ENCODE measurements around the gene CUL2. TPM values are rescaled to one million over a fixed set of nuclear protein-coding genes. Genes with fewer than 3 reads are reported as not detected.

CUL2 gene
- polyA plus RNA-seq, 1 donor, result 34.6 TPM

DNA sequence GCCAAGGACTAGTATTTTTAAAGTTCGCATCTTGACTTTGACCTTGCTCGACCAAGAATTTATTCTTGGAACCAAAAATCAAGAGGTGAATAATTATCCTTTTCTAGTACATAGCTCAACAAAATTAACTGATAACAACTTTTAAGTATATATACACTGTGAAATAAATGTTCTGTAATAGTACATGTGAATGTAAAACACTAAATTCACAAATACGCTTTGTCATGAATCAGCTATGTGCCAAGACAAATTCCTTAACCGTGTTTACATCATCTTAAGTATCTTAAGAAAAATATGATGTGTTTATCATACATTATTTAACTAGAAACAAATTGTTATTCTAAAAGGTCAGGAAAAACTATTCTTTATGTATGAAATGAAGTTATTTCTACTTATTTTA lies 83.3 kb downstream of the CUL2 start:
- Histone ChIP-seq H3K36me3 (ENCODE audit: control insufficient read depth, insufficient read depth, low read length) (peaks cover 22% of the 10 kb centered on the region), H3K9me3 (ENCODE audit: control insufficient read depth, low read depth, low read length) (no peaks in the 10 kb centered on the region), H3K4me3 (ENCODE audit: low read length) (no peak overlapping the region), H3K27me3 (ENCODE audit: control insufficient read depth, insufficient read depth, low read length) (no peaks in the 10 kb centered on the region), H3K4me1 (ENCODE audit: control insufficient read depth, insufficient read depth, low read length) (no peaks in the 10 kb centered on the region), H3K27ac (ENCODE audit: low read length) (no peak overlapping the region)
- whole genome bisulfite sequencing (ENCODE audit: insufficient coverage, low lambda C conversion rate), result 75% methylated on average over 2 of the region's 4 CpGs
- DNase-seq, result no peak

DNA sequence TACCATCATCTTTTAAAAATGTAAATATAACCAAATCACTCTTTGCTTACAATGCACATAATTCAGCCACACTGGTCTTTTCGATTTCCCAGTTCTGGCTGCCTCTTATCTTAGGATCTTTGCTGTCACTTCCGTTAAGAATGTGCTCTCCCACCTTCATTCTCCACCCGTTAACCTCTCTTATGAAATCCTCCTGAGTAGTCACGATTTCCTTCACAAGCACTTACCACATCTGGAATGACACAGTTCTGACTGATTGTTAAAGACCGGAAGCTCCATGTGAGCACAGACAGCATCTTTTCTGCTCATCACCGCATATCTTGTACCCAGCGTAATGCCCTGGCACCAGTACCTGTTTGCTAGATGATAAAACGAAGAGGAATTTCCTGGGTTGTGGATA lies 84.3 kb downstream of the CUL2 start:
- H3K9me3 ChIP-seq (ENCODE audit: control insufficient read depth, low read depth, low read length), result no peaks in the 10 kb centered on the region
- no peaks in the 10 kb centered on the region for H3K4me1 ChIP-seq (ENCODE audit: control insufficient read depth, insufficient read depth, low read length)
- DNase-seq, result no peak
- H3K4me3 ChIP-seq (ENCODE audit: low read length), result no peak overlapping the region
- no peaks in the 10 kb centered on the region for H3K27me3 ChIP-seq (ENCODE audit: control insufficient read depth, insufficient read depth, low read length)
- WGBS (ENCODE audit: insufficient coverage, low lambda C conversion rate), result 85% methylated on average over 3 of the region's 8 CpGs
- H3K27ac ChIP-seq (ENCODE audit: low read length), result no peak overlapping the region
- peaks cover 13% of the 10 kb centered on the region for H3K36me3 ChIP-seq (ENCODE audit: control insufficient read depth, insufficient read depth, low read length)

DNA sequence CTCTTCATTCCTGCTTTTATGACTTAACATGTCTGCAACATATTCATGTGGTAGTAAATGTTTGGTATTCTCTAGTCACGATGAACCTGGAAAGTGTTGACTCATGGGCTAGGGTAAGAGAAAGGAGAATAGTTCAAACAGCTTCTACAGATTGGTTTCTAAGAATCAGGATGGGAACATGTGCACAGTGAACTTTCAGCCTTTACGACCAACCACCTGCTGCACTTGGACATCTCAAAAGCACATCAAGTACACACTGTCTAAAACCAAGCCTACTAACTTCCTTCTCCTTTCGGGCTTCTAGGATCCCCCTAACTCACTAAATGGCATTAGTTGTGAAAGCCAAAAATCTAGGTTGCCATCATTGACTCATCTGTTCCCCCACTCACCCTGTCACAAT lies 85.5 kb downstream of the CUL2 start:
- DNase-seq, result peak in 1 of 2 donors; percentile 9
- H3K27me3 ChIP-seq (ENCODE audit: control insufficient read depth, insufficient read depth, low read length), result no peaks in the 10 kb centered on the region
- H3K9me3 ChIP-seq (ENCODE audit: control insufficient read depth, low read depth, low read length), result no peaks in the 10 kb centered on the region
- no CpG with 5 or more reads among the region's 3 CpGs for WGBS (ENCODE audit: insufficient coverage, low lambda C conversion rate)
- H3K27ac ChIP-seq (ENCODE audit: low read length), result no peak overlapping the region
- H3K4me1 ChIP-seq (ENCODE audit: control insufficient read depth, insufficient read depth, low read length), result no peaks in the 10 kb centered on the region
- no peak overlapping the region for H3K4me3 ChIP-seq (ENCODE audit: low read length)
- H3K36me3 ChIP-seq (ENCODE audit: control insufficient read depth, insufficient read depth, low read length), result peaks cover 8% of the 10 kb centered on the region

DNA sequence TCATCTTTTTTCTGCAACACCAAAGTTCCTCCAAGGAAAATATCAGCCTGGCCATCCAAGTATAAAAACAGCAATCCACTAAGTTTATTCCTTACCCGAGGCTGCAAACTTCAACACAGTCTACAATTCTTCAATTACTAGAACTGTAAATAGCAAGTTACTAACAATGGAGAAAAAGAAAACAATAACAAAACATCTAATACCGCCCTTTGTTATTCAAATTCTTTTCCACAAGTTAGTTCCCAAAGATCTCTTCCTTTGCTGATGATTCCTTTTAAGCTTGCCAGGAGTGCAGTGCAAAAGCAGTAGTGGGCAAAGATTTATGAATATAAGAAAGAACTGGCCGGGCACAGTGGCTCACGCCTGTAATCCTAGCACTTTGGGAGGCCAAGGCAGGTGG lies 86.2 kb downstream of the CUL2 start:
- Histone ChIP-seq H3K36me3 (ENCODE audit: control insufficient read depth, insufficient read depth, low read length) (peaks cover 5% of the 10 kb centered on the region), H3K4me3 (ENCODE audit: low read length) (no peak overlapping the region), H3K4me1 (ENCODE audit: control insufficient read depth, insufficient read depth, low read length) (no peaks in the 10 kb centered on the region), H3K27ac (ENCODE audit: low read length) (no peak overlapping the region), H3K27me3 (ENCODE audit: control insufficient read depth, insufficient read depth, low read length) (no peaks in the 10 kb centered on the region), H3K9me3 (ENCODE audit: control insufficient read depth, low read depth, low read length) (no peaks in the 10 kb centered on the region)
- 92% methylated on average over 4 of the region's 4 CpGs for WGBS (ENCODE audit: insufficient coverage, low lambda C conversion rate)
- DNase-seq, result no peak

DNA sequence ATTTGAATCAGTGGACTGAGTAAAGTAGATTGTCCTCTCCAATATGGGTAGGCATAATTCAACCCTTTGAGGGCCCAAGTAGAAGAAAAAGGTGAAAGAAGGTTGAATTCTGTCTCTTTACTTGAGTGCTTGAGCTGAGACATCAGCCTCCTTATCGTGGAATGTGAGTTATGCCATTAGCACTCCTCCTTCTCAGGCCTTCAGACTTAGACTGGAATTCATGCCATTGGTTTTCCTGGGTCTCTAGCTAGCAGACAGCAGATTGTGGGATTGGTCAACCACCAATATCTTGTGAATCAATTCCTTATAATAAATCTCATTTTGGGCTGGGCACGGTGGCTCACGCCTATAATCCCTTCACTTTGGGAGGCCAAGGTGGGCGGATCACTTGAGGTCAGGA lies 89.2 kb downstream of the CUL2 start:
- Histone ChIP-seq H3K9me3 (ENCODE audit: control insufficient read depth, low read depth, low read length) (no peaks in the 10 kb centered on the region), H3K27me3 (ENCODE audit: control insufficient read depth, insufficient read depth, low read length) (no peaks in the 10 kb centered on the region)
- no CpG with 5 or more reads among the region's 4 CpGs for WGBS (ENCODE audit: insufficient coverage, low lambda C conversion rate)

DNA sequence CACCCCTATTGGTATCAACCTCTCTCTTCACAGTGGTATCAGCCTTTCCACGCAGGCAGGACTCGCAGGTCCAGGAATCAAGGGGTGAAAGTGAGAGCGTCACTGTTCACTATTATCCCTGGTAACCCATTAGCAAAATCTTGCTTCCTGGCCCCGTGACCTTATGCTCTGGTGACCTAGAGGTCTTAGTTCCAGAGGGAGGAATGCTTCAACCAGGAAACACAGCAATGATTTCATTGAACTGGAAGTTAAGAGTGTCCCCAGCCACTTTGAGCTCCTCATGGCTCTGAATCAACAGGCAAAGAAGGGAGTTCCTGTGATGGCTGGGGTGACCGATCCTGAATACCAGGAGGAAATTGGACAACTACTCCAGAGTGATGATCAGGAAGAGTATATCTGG lies 90.6 kb downstream of the CUL2 start:
- Histone ChIP-seq H3K4me3 (ENCODE audit: low read length) (no peak overlapping the region), H3K9me3 (ENCODE audit: control insufficient read depth, low read depth, low read length) (no peaks in the 10 kb centered on the region), H3K27me3 (ENCODE audit: control insufficient read depth, insufficient read depth, low read length) (no peaks in the 10 kb centered on the region), H3K4me1 (ENCODE audit: control insufficient read depth, insufficient read depth, low read length) (no peaks in the 10 kb centered on the region), H3K36me3 (ENCODE audit: control insufficient read depth, insufficient read depth, low read length) (no peaks in the 10 kb centered on the region), H3K27ac (ENCODE audit: low read length) (no peak overlapping the region)
- no peak for DNase-seq
- 100% methylated on average over 1 of the region's 5 CpGs for WGBS (ENCODE audit: insufficient coverage, low lambda C conversion rate)

More for the DNA sequence above, 89.2 kb downstream of the CUL2 start:
- DNase-seq, result no peak
- no peaks in the 10 kb centered on the region for H3K36me3 ChIP-seq (ENCODE audit: control insufficient read depth, insufficient read depth, low read length)
- H3K4me1 ChIP-seq (ENCODE audit: control insufficient read depth, insufficient read depth, low read length), result no peaks in the 10 kb centered on the region
- no peak overlapping the region for H3K4me3 ChIP-seq (ENCODE audit: low read length)
- no peak overlapping the region for H3K27ac ChIP-seq (ENCODE audit: low read length)

DNA sequence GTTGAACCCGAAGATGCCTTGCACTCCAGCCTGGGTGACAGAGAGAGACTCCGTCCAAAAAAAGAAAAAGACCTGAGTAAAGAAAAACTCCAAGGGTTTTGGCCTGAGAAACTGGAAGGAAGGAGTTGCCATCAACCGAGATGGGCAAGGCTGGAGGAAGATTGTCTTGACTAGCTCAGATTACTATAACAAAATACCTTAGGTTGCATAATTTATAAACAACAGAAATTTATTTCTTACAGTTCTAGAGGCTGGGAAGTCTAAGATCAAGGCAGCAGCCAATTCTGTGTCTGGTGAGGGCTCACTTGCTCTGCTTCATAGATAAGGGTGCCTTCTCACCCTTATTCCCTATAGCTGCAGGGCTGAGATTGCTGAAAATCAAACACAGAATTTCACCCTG lies 91.2 kb downstream of the CUL2 start:
- H3K36me3 ChIP-seq (ENCODE audit: control insufficient read depth, insufficient read depth, low read length), result no peaks in the 10 kb centered on the region
- WGBS (ENCODE audit: insufficient coverage, low lambda C conversion rate), result no CpG with 5 or more reads among the region's 3 CpGs
- no peak overlapping the region for H3K4me3 ChIP-seq (ENCODE audit: low read length)
- H3K4me1 ChIP-seq (ENCODE audit: control insufficient read depth, insufficient read depth, low read length), result no peaks in the 10 kb centered on the region
- no peak overlapping the region for H3K27ac ChIP-seq (ENCODE audit: low read length)
- no peaks in the 10 kb centered on the region for H3K9me3 ChIP-seq (ENCODE audit: control insufficient read depth, low read depth, low read length)
- DNase-seq, result no peak
- H3K27me3 ChIP-seq (ENCODE audit: control insufficient read depth, insufficient read depth, low read length), result no peaks in the 10 kb centered on the region

DNA sequence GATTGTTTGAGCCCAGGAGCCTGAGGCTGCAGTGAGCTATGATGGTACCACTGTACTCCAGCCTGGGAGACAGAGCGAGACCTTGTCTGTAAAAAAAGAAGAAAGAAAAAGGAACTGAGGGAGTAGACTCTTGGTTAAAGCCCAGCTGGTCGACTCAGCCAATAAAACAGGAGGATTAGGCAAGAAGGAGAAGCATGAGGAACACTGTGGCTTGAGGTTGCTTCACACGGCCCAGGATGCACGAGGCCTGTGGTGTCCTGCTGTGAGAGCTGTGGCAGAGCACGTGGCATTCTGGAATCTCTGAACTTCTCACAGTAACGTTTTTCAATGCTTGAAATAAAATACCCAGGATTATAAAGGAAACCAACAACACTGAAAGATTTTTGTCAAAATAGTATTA lies 93.3 kb downstream of the CUL2 start:
- no peak overlapping the region for H3K4me3 ChIP-seq (ENCODE audit: low read length)
- DNase-seq, result no peak
- no peak overlapping the region for H3K27ac ChIP-seq (ENCODE audit: low read length)
- 86% methylated on average over 5 of the region's 6 CpGs for WGBS (ENCODE audit: insufficient coverage, low lambda C conversion rate)
- no peaks in the 10 kb centered on the region for H3K36me3 ChIP-seq (ENCODE audit: control insufficient read depth, insufficient read depth, low read length)
- H3K9me3 ChIP-seq (ENCODE audit: control insufficient read depth, low read depth, low read length), result no peaks in the 10 kb centered on the region
- H3K27me3 ChIP-seq (ENCODE audit: control insufficient read depth, insufficient read depth, low read length), result no peaks in the 10 kb centered on the region
- no peaks in the 10 kb centered on the region for H3K4me1 ChIP-seq (ENCODE audit: control insufficient read depth, insufficient read depth, low read length)

DNA sequence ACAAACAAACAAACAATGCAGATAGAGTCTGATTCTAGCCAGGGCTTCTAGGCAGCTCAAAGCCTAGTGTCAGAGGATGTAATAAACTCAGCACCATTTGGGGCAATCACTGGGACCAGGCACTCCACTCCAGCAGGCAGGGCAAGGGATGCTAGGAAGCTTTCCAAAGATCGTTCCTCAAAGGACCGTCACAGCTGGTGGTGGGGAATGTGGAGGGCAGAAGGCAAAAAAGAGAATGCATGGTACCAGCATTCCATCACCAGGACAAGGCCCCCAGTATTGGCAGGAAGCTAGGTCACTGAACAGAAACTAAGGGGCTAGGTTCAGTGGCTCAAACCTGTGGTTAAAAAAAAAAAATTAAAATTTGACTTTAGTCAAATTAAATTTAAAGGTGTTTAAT lies 94.2 kb downstream of the CUL2 start:
- WGBS (ENCODE audit: insufficient coverage, low lambda C conversion rate), result no CpG with 5 or more reads among the region's 2 CpGs
- Histone ChIP-seq H3K9me3 (ENCODE audit: control insufficient read depth, low read depth, low read length) (no peaks in the 10 kb centered on the region), H3K4me3 (ENCODE audit: low read length) (no peak overlapping the region), H3K4me1 (ENCODE audit: control insufficient read depth, insufficient read depth, low read length) (no peaks in the 10 kb centered on the region), H3K27me3 (ENCODE audit: control insufficient read depth, insufficient read depth, low read length) (no peaks in the 10 kb centered on the region), H3K36me3 (ENCODE audit: control insufficient read depth, insufficient read depth, low read length) (no peaks in the 10 kb centered on the region), H3K27ac (ENCODE audit: low read length) (no peak overlapping the region)
- DNase-seq, result no peak

DNA sequence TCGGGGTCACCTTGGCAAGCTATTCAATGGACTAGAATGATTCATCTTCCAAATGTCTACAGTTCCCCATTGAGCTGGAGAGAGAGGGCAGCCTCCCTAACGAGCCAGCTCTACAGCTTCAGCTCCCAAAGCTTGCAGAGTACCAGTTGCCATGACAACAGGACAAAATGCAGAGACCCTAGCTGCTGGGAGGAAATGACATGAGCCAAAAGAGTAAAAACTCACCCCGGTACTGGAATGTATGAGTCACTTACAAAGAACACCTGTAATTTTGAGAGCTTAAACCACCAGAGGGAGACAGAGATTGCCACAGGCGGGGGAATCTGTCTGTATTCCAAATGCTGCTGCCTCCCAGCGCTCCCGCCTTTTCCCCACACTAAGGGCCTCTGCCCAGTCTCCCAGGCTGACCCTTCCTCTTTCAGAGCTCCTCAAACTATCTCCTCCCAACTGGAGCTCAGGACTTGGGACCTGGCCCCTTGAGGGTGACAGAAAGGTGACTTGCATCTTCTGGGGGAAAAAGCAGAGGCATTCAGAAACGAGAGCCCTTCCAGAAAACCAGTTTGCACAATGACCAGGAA lies 95.5 kb downstream of the CUL2 start:
- Histone ChIP-seq H3K4me1 (ENCODE audit: control insufficient read depth, insufficient read depth, low read length) (no peaks in the 10 kb centered on the region), H3K9me3 (ENCODE audit: control insufficient read depth, low read depth, low read length) (no peaks in the 10 kb centered on the region), H3K27me3 (ENCODE audit: control insufficient read depth, insufficient read depth, low read length) (no peaks in the 10 kb centered on the region), H3K36me3 (ENCODE audit: control insufficient read depth, insufficient read depth, low read length) (no peaks in the 10 kb centered on the region), H3K27ac (ENCODE audit: low read length) (no peak overlapping the region), H3K4me3 (ENCODE audit: low read length) (no peak overlapping the region)
- no CpG with 5 or more reads among the region's 7 CpGs for WGBS (ENCODE audit: insufficient coverage, low lambda C conversion rate)
- peak; percentile 49 to 66 for DNase-seq

DNA sequence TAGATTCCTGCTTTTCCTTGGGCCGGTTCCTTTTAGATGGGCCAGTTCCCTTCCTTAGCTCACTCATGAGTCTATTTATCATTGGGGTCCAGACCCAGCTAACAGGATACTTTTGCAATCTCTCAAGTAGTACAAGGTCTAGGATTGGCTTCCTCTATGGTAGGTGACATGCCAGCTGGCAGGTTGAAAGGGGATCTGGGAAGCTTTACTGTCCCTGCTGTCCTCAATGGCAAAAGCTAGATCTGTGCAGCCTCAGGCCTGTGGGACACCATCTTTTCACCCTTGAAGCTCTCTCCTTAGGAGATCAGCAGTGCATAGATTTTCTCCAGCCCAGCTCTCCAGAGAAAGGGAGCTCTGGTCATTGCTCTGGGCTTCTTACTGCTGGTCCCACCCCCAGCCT lies 96.4 kb downstream of the CUL2 start:
- DNase-seq, result no peak
- WGBS (ENCODE audit: insufficient coverage, low lambda C conversion rate), result 100% methylated on average over 1 of the region's 1 CpG
- H3K4me1 ChIP-seq (ENCODE audit: control insufficient read depth, insufficient read depth, low read length), result no peaks in the 10 kb centered on the region
- no peaks in the 10 kb centered on the region for H3K36me3 ChIP-seq (ENCODE audit: control insufficient read depth, insufficient read depth, low read length)
- H3K27me3 ChIP-seq (ENCODE audit: control insufficient read depth, insufficient read depth, low read length), result no peaks in the 10 kb centered on the region
- no peak overlapping the region for H3K27ac ChIP-seq (ENCODE audit: low read length)
- no peak overlapping the region for H3K4me3 ChIP-seq (ENCODE audit: low read length)
- no peaks in the 10 kb centered on the region for H3K9me3 ChIP-seq (ENCODE audit: control insufficient read depth, low read depth, low read length)

All from large intestine (tissue), 3 donors.